Measurements from ENCODE around the gene GMPPB.
A peak's percentile ranks its signal among the peaks of the same experiment; 100 is the strongest.
"Not testable (repeated sequence)": the region's sequence is repeated elsewhere in the genome, so short reads cannot be mapped to it uniquely, and the experiment has no call there.

Gene GMPPB

GRCh38 chr3:49689046-49689907 lies 34.5 kb downstream of the GMPPB start, which contains the start of the genes MST1 and RNF123:
MST1 (minus strand) TSS chr3:49689474; CDS start chr3:49688691, 783 bp downstream.
RNF123 (plus strand) TSS chr3:49689557; CDS start chr3:49691166, 1,609 bp downstream.
- peak; percentile 96 for DNase-seq

- peak; percentile 31 for DNase-seq
Observed at GRCh38 chr3:49688338-49689045, 35.3 kb downstream of the GMPPB start.

- DNase-seq: not testable (repeated sequence)
Observed at GRCh38 chr3:49687424-49687795, 36.3 kb downstream of the GMPPB start.

GRCh38 chr3:49686769-49687423 lies 36.9 kb downstream of the GMPPB start:
- DNase-seq: peak; percentile 79

DNA sequence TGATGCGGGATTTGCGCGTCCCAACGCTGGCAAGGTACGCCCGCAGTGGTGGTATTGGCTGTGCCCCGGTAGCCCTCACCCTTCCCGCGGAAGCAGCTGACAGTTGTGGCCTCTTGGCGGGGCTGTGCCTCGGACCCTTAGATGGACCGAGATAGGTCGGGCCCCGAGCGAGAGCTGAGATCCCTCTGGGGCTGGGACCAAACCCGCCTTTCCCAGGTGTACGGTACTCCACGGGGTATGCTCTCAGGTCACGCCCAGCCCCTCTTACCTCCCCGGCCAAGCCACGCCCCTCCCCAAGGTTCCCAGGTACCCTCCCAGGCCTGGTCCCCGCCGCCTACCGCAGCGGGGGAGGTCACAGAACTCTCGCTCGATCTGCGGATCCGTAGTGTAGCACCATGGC lies 37.4 kb downstream of the GMPPB start:
- DNase-seq: peak; percentile 63

GRCh38 chr3:49685846-49686245 lies 37.9 kb downstream of the GMPPB start:
- DNase-seq: peak; percentile 36

DNA sequence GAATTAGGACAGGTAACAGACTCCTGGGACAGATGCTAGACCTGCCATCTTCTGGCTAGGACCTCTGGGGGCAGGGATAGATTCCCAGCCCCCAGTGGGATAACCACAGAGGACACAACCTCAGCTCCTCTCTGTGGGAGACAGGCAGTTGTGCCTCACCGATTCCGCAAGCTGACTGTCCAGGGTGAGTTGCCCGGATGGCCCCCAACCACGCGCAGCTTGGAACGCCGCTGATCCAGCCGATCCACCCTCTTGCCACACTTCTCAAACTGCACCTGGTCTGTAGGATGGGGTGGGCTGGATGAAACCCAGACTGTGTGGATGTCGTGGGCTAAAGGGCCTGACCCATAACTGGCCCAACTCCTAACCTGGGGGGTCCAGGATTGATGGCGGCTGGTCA lies 38.6 kb downstream of the GMPPB start:
- not testable (repeated sequence) for DNase-seq

DNA sequence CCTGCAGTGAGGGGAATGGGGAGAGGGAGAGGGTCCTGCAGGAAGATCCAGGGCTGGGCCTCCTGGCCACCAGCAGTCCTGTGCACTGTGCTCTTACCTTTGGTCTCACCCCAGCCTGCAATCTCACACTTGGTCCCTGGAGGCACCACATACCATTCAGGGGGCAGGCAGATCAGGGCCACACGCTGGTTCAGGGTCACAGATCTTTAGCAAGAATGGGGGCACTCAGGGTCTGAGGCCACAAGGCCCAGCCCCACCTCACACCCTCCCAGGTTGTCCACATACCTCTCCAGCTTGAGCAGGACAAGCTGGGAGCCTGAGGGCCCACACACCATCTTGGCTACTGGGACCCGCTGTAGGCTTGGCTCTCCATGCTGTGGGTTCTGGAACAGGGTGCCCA lies 39.3 kb downstream of the GMPPB start:
- not testable (repeated sequence) for DNase-seq

DNA sequence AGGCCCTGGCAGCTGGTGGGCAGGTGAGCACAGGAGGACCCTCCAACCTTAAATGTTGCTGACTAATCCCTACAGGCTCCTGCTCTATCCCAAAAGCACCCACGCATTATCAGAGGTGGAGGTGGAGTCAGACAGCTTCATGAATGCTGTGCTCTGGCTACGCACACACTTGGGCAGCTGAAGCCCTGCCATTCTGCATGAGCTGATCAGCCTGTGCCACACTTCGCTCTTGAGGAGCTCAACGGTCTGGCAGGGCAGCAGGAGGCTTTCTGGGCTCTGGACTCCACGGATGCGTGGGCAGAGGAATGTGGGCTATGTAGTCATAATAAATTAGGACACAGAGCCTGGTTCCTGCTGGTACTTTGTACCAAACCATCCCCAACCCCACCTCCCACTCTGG lies 40.6 kb downstream of the GMPPB start:
- DNase-seq: no peak

- no peak for DNase-seq
Observed at GRCh38 chr3:49681543-49681942, 42.2 kb downstream of the GMPPB start.

DNA sequence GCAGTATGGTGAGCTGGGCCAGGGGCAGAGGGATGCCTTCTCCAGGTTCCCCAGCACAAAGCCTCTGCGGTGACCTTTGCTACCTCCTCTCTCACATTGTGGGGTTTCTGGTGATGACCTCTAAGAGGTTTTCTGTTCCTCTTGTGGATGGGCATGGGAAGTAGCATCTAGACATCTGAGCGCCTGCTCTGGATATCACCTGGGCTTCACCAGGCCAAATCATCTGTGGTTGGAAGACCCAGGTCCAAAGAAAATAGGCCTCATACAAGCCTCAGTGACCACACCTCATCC lies 42.6 kb downstream of the GMPPB start:
- DNase-seq: no peak

- DNase-seq: no peak
Observed at GRCh38 chr3:49680493-49681231, 43.1 kb downstream of the GMPPB start.

GRCh38 chr3:49675912-49676311 lies 47.8 kb downstream of the GMPPB start:
- DNase-seq: no peak

- no peak for DNase-seq
Observed at GRCh38 chr3:49674497-49674983, 49.2 kb downstream of the GMPPB start.

- peak; percentile 96 for DNase-seq
Observed at GRCh38 chr3:49673715-49674496, 49.8 kb downstream of the GMPPB start, which contains the start of gene APEH. APEH (plus strand) TSS chr3:49674351; CDS start chr3:49674402, 51 bp downstream.

DNA sequence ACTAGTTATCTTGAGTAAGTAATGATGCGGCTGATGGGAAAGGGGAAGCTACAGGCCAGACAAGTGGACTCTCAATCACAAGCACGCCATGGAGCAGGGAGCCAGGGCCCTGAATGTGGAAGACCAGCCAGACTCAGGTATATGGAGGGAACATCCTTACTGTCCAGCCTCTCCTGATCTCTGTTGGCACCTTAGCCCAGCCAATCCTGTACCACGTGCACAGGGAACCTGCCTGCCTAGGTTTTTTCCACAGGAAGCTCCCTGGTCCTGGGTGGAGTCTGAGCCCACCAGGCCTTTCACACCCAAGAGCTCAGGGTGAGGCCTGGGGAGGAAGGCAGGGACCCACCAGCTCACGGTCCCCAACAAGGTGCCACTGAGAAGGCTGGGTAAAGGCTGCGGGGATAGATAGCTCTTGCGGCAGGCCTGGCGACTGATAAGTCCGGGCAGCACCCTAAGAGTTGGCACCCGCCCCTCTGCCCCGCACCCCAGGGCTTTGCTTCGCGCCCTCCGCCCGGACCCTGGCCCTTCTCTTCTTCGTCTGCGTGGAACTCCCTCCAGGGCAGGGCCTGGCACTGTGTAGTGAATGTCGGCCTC lies 50.5 kb downstream of the GMPPB start:
- peak; percentile 17 for DNase-seq

- peak; percentile 91 for DNase-seq
Observed at GRCh38 chr3:49671291-49672288, 52.2 kb downstream of the GMPPB start.

DNA sequence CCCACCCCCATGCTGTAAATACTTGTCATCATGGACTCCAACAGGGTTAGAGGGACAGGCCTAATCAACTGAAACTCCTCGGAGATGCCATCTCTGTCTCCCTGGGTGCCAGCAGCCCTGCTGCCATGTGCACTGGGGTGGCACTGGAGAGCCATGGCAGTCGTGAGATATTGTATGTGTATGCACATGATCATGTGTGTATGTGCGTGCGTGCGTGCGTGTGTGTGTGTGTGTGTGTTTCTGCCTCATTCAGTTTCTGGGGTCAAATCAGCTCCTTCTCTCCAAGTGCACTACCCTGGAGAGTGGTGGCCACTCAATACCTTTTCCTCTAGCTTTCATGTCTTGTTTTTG lies 52.8 kb downstream of the GMPPB start:
- no peak for DNase-seq
